A673 (cell line): Measurements from ENCODE around the gene PRRC2A. TPM values are rescaled to one million over a fixed set of nuclear protein-coding genes. Genes with fewer than 3 reads are reported as not detected.

Source experiments
- BruUV-seq: library from RNA; stranded (reverse); fragments of 400-500 nt; replicated peaks from 2 replicates; lab custom pipeline; 2021; lab: Mats Ljungman, UMichigan
- CTCF ChIA-PET: fragments of 300-600 bp; sonication (Branson Sonifier 250); formaldehyde crosslinking; loops from one replicate; lab custom pipeline; 2022; ENCODE audit warnings: antibody characterized with exemption; lab: Charles Lee
- POLR2A ChIA-PET: fragments of 300-600 bp; sonication (Branson Sonifier 250); formaldehyde crosslinking; loops from one replicate; lab custom pipeline; 2022; ENCODE audit warnings: antibody characterized with exemption; ENCODE audit not compliant: low non-redundant PET; lab: Charles Lee
- DNase-seq: peaks from one replicate; pipeline ENCODE4 v3.0.0-alpha.2; 2015; ENCODE audit warnings: low spot score
- H3K27ac ChIP-seq: fragments of 200-600 bp; sonication (generic); 2 replicates; pipeline ENCODE4 v1.5.1; 2016; ENCODE audit warnings: mixed run types, low read depth, mild to moderate bottlenecking, mixed read lengths, antibody characterized with exemption, low read length; ENCODE audit not compliant: poor library complexity, severe bottlenecking
- H3K27me3 ChIP-seq: fragments of 200-600 bp; sonication (generic); replicated peaks from 2 replicates; pipeline ENCODE4 v1.6.1; 2017; ENCODE audit warnings: mixed run types, low read depth, mild to moderate bottlenecking, mixed read lengths, antibody characterized with exemption, low read length; ENCODE audit not compliant: insufficient read depth, poor library complexity
- H3K36me3 ChIP-seq: fragments of 200-600 bp; sonication (generic); 2 replicates; pipeline ENCODE4 v1.6.1; 2016; ENCODE audit warnings: mixed run types, mild to moderate bottlenecking, mixed read lengths, antibody characterized with exemption, low read length; ENCODE audit not compliant: insufficient read depth, poor library complexity, severe bottlenecking
- H3K4me1 ChIP-seq: fragments of 200-600 bp; sonication (generic); 2 replicates; pipeline ENCODE4 v1.6.1; 2017; ENCODE audit warnings: mixed run types, mild to moderate bottlenecking, mixed read lengths, antibody characterized with exemption, low read length; ENCODE audit not compliant: insufficient read depth, poor library complexity, severe bottlenecking
- H3K4me3 ChIP-seq: fragments of 200-600 bp; sonication (generic); 2 replicates; pipeline ENCODE4 v1.5.1; 2016; ENCODE audit warnings: low read depth, mixed run types, mild to moderate bottlenecking, mixed read lengths, low read length; ENCODE audit not compliant: poor library complexity, severe bottlenecking
- H3K9me3 ChIP-seq: fragments of 200-600 bp; sonication (generic); 2 replicates; pipeline ENCODE4 v1.6.1; 2016; ENCODE audit warnings: mixed run types, low read depth, mild to moderate bottlenecking, mixed read lengths, antibody characterized with exemption, low read length; ENCODE audit not compliant: poor library complexity, severe bottlenecking
- EZH2 ChIP-seq: fragments of 200-600 bp; sonication (generic); IDR thresholded peaks from 2 replicates; pipeline ENCODE4 v1.6.1; 2017; ENCODE audit warnings: borderline replicate concordance, low read depth, mild to moderate bottlenecking, mixed read lengths, antibody characterized with exemption, low read length; ENCODE audit not compliant: poor library complexity, severe bottlenecking
- intact Hi-C: fragments of 100-400 bp; cut with micrococcal nuclease; formaldehyde crosslinking; loops from one replicate; pipeline ENCODE4 v1.10.0; 2022; ENCODE audit not compliant: unreplicated experiment
- total RNA-seq: library from RNA; stranded (reverse); gene quantifications from 2 replicates; pipeline ENCODE4 v1.2.3, GENCODE V29; 2021
- TF ChIP-seq, protein P1 (sequence below): fragments of 300-800, 200-600 bp; sonication (generic); conservative IDR thresholded peaks from 2 replicates; pipeline ENCODE4 v1.5.1; 2017; ENCODE audit warnings: low read depth, mild to moderate bottlenecking, antibody characterized with exemption, low read length, moderate library complexity, mixed read lengths

Gene PRRC2A
- total RNA-seq, 1 experiment from 2014 or later = 289 TPM

DNA sequence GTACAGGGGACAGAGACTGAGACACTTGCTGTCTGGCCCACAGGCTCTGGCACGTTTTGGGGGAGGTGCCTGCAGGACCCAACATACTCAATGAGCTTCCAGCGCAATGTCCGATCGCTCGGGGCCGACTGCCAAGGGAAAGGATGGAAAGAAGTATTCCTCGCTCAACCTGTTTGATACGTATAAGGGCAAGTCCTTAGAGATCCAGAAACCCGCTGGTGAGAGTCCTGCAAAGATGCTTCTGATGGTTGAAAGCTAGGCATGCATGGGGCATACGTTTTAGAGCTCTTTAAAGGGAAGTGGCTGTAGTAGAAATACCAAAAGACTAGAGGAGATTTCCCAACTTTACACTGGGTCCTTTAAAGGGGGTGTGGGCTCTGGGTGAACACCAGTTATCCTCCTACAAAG lies 2.2 kb downstream of the PRRC2A start:
- TF ChIP-seq EZH2 = no peak
- TF ChIP-seq, protein P1, sequence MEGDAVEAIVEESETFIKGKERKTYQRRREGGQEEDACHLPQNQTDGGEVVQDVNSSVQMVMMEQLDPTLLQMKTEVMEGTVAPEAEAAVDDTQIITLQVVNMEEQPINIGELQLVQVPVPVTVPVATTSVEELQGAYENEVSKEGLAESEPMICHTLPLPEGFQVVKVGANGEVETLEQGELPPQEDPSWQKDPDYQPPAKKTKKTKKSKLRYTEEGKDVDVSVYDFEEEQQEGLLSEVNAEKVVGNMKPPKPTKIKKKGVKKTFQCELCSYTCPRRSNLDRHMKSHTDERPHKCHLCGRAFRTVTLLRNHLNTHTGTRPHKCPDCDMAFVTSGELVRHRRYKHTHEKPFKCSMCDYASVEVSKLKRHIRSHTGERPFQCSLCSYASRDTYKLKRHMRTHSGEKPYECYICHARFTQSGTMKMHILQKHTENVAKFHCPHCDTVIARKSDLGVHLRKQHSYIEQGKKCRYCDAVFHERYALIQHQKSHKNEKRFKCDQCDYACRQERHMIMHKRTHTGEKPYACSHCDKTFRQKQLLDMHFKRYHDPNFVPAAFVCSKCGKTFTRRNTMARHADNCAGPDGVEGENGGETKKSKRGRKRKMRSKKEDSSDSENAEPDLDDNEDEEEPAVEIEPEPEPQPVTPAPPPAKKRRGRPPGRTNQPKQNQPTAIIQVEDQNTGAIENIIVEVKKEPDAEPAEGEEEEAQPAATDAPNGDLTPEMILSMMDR = no peak
- no TSS peak for BruUV-seq
- Histone ChIP-seq H3K4me3 (peak overlapping the region; percentile 76), H3K9me3 (no peaks in the 10 kb centered on the region), H3K36me3 (peaks cover 62% of the 10 kb centered on the region), H3K27ac (peak overlapping the region; percentile 99), H3K4me1 (peaks cover 11% of the 10 kb centered on the region), H3K27me3 (no peaks in the 10 kb centered on the region)
- intact Hi-C loops = loop anchor here (5.0 kb wide), 1 partner anchor 40 kb away; the partner anchor contains the start of genes C6orf47 and GPANK1
- no peak for DNase-seq
- ChIA-PET POLR2A (interaction anchor here (0.5 to 0.6 kb wide), 2 partner anchors 13 to 214 kb away, joined by 3 read pairs; no protein-coding TSS in a partner anchor), CTCF (no interaction called here)

DNA sequence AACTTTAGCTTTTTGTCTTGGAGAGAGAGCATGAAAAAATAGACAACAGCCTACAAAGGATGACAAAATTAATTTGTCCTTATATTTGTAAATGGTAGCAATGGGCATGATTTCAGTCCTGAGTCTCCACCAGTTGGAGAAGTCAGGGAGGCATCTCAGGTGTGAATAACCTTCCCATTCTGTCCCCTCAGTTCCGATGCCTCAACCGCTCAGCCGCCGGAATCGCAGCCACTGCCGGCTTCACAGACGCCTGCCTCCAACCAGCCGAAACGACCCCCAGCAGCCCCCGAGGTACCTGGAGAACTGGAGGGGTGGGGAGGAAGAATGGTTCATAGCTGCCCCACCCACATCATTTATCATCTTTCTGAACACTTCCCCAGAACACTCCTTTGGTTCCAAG lies 3.6 kb downstream of the PRRC2A start:
- no peak overlapping the region for H3K4me3 ChIP-seq
- H3K9me3 ChIP-seq = no peaks in the 10 kb centered on the region
- BruUV-seq = no TSS peak
- ChIA-PET CTCF (no interaction called here), POLR2A (no interaction called here)
- DNase-seq = no peak
- peaks cover 76% of the 10 kb centered on the region for H3K36me3 ChIP-seq
- no peak overlapping the region for H3K27ac ChIP-seq
- TF ChIP-seq EZH2 = no peak
- TF ChIP-seq, protein P1 = no peak
- intact Hi-C loops = loop anchor here (5.0 kb wide), 1 partner anchor 38 kb away; the partner anchor contains the start of genes C6orf47 and GPANK1
- peaks cover 11% of the 10 kb centered on the region for H3K4me1 ChIP-seq
- no peaks in the 10 kb centered on the region for H3K27me3 ChIP-seq

DNA sequence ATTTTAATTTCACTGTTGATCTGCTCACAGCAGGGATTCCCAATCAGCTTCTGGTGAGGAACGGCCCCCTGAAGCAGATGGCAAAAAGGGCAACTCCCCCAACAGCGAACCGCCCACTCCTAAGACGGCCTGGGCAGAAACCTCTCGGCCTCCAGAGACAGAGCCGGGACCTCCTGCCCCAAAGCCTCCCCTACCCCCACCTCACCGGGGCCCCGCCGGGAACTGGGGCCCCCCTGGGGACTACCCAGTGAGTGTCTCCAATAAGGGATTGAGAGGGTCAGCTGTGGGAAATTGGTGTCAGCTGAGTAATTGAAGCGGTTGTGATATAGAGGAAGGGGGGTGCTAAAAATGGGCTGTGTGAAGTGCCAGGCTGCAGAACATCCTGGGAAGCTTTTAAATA lies 6.4 kb downstream of the PRRC2A start:
- H3K36me3 ChIP-seq = peaks cover 100% of the 10 kb centered on the region

More for the DNA sequence above, 6.4 kb downstream of the PRRC2A start:
- no peak overlapping the region for H3K4me3 ChIP-seq
- intact Hi-C loops = no loop called here
- no peak overlapping the region for H3K27ac ChIP-seq
- ChIA-PET POLR2A (no interaction called here), CTCF (no interaction called here)
- BruUV-seq = no TSS peak
- H3K27me3 ChIP-seq = no peaks in the 10 kb centered on the region
- peaks cover 11% of the 10 kb centered on the region for H3K4me1 ChIP-seq
- no peaks in the 10 kb centered on the region for H3K9me3 ChIP-seq
- TF ChIP-seq EZH2 = no peak
- TF ChIP-seq, protein P1 = no peak
- no peak for DNase-seq
